ENCODE results near the gene GPC5.

The GPC5 gene

GRCh38 chr13:91592056-91593014 lies 193.9 kb downstream of the GPC5 start:
- DNase-seq (ENCODE audit: low read depth in 2 of 2), result no peak

DNA sequence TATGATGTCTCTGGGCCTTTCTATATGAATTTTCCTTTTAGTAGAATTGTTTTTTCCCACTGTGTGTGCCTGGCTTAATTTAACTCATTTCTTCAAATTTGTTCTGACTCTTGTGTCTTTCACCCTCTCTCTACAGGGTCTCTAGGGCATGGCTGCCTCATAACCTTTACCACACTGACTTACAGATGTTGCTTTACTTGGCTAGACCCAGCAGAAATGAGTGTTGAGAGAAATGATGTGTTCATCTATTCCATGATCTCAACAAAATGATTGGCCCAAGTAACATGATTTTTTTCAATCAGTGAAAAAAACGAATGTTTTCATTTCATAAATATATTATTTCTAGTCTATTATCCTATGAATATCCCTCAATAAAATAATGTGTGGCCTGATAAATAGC lies 195.0 kb downstream of the GPC5 start:
- no peak for DNase-seq (ENCODE audit: low read depth in 2 of 2)

- DNase-seq (ENCODE audit: low read depth in 2 of 2), result no peak
Measured at GRCh38 chr13:91594061-91594460, 195.6 kb downstream of the GPC5 start.

GRCh38 chr13:91595677-91596076 lies 197.3 kb downstream of the GPC5 start:
- no peak for DNase-seq (ENCODE audit: low read depth in 2 of 2)

DNA sequence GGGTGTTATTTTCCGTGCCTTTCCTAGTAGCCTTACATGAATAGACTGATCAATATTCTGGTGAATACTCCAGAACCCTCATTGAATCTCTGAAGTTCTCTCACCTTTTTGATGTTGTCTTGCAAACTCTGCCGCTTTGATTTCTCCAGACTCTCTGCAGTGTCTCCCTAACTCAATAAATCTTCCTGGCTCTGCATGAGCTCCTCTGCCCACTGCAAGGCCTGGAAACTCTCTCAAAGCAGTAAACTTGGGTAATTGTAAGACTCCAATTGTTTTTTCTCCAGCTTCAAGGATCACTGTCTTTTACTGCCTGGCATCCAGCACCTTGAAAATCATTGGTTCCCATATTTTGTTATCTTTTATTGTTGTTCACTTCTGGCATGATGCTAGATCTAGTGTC lies 198.4 kb downstream of the GPC5 start:
- DNase-seq (ENCODE audit: low read depth in 2 of 2), result no peak

GRCh38 chr13:91598655-91599054 lies 200.2 kb downstream of the GPC5 start:
- DNase-seq (ENCODE audit: low read depth in 2 of 2), result no peak

GRCh38 chr13:91601273-91601672 lies 202.9 kb downstream of the GPC5 start:
- DNase-seq (ENCODE audit: low read depth in 2 of 2), result no peak

DNA sequence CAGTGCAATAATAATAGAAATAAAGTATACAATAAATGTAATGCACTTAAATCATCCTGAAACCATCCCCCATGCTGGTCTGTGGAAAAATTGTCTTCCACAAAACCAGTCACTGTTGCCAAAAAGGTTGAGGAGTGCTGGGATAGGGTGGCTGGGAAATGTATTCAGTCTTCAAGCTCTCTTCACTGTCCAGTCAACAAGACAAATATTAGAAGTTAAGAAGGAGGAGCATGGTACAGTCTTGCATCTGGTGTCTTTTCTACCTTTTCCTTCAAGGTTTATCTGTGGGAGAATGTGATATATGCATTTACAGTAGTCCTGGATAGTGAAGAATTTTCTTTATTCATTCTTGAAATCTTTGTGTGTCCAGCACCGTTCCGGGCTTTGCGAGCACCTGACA lies 203.4 kb downstream of the GPC5 start:
- no peak for DNase-seq (ENCODE audit: low read depth in 2 of 2)

GRCh38 chr13:91609353-91609752 lies 210.9 kb downstream of the GPC5 start:
- DNase-seq (ENCODE audit: low read depth in 2 of 2), result no peak

GRCh38 chr13:91618315-91618714 lies 219.9 kb downstream of the GPC5 start:
- DNase-seq (ENCODE audit: low read depth in 2 of 2), result no peak

DNA sequence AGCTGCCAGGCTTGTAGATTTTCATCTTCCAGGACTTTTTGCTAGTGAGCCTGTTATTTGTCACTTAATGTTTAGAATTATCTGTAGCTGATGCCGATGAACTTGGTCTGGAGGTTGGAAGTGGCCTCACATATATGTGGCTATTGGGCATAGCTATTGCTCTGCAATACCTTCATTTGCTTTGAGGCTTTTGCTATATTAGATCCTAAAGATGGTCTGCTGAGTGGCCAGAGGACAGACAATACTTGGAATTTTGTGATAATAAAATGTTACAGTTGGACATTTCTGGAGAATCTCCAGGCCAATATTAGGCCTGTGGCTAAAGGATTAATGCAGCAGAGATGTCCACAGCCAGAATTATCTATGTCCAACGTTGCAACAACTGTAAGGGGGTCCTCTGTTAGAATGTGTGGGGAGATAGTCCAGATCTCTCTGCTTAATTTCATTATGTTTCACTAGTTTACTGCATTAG lies 222.3 kb downstream of the GPC5 start:
- no peak for DNase-seq (ENCODE audit: low read depth in 2 of 2)

DNA sequence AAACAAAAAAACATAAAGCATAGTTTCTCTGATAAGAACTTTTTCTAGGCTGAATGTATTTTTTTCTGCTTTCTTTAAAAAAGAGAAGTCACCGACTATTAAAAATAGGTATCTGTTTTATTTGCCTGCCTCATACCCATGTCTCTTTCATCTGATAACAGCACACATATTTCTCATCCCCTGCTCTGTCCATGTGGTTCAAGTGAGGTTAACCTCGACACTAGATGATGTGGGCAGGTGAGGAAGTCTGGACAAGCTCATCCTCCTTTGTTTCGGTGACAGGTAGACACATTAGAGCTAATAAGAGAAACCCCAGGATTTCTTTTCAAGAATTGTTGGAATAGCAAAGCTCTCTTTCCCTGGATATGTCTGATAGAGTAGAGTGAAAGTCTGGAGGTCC lies 222.7 kb downstream of the GPC5 start:
- DNase-seq (ENCODE audit: low read depth in 2 of 2), result no peak

DNA sequence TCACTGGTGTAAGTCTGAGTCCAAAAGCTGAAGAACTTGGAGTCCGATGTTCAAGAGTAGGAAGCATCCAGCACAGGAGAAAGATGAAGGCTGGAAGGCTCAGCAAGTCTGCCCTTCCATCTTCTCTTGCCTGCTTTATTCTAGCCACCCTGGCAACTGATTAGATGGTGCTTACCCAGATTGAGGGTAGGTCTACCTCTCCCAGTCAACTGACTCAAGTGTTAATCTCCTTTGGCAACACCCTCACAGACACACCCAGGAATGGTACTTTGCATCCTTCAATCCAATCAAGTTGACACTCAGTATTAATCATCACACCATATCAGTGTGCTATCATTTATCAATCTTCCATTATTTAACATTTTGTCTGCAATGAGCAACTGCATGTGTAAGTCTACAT lies 223.5 kb downstream of the GPC5 start:
- no peak for DNase-seq (ENCODE audit: low read depth in 2 of 2)

DNA sequence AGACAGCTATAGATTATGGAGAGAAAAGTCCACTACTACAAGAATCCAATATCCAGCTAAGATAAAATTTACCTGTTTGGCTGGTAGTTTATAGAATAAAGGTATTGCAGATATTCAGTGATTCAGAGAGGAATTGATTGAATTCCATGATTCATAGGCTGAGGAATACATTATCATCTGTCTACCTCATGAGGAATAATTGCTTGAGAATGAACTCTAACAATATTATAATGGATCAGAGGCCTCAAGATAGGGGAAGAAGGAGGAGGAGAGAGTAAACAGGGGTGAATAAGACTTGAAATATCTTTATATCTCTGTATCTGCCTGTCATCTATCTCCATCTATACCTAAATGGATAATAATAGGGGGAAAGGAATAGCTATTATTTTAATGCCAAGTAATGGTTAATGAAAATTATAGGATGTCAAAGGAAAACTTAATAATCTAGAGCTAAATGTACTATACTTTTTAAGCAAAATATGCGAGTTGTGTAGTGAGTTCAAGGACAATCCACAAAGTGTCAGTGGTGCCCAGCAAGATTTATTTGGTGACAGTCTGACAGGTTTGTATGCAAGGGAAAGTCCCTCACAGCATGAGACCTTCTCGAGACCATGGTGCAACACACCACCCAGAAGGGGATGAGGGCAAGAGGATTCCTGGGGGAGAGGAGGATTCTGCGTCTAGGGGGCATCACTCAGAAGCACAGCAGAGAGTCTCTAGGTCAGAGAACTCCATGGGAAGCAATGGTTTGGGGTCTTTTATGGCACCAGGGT lies 224.5 kb downstream of the GPC5 start:
- DNase-seq (ENCODE audit: low read depth in 2 of 2), result no peak

- no peak for DNase-seq (ENCODE audit: low read depth in 2 of 2)
Measured at GRCh38 chr13:91627952-91628739, 229.7 kb downstream of the GPC5 start.

- no peak for DNase-seq (ENCODE audit: low read depth in 2 of 2)
Measured at GRCh38 chr13:91630946-91631345, 232.5 kb downstream of the GPC5 start.

DNA sequence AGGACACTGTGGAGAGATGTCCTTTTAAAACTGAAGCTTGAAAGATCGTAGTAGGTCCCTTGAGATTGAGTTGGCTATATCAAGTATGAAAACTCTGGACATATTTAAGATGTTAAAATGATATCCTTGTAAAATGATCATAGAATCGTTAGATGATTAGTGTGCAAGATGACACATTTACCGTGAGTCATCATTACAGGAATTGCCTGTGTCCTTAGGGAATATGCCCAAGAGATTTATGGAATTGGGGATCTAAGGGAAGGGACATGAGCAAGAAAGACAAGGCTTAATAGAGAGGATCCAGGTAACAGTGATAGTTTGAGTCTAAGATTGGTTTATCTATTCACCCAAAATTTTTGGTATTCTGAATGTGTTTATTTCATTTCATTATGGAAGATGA lies 233.7 kb downstream of the GPC5 start:
- DNase-seq (ENCODE audit: low read depth in 2 of 2), result no peak

DNA sequence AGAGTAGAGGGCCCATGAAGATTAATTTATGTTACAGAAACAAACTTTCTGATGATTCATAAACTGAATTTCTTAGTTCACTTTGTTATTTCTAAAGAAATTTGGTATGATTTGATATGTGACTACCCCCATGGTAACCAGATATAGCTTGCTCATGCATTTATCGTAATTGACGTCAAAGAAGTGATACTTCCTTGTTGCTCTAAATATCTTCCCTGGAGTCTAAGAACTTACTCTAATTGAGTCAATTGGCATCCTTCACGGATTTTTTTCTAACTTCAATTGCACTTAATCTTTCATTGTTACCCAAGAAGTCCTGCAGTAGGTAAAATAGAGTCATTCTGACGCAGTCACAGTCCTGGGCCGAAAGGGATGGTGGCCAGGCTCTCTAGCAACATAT lies 240.9 kb downstream of the GPC5 start:
- no peak for DNase-seq (ENCODE audit: low read depth in 2 of 2)

DNA sequence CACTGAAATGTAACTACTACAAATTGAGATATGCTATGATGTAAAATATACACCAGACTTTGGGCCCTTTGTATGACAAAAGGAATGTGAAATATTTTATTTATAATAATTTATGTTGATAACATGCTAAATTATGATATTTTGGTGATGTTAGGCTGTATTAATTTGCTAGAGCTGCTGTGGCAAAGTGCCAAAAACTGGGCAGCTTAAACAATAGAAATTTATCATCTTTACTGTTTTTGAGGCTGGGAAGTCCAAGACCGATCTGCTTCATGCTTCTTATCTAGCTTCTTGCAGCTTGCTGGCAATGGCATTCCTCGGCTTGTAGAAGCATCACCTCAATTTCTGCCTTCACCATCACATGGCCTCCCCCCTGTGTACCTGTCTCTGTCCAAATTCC lies 245.0 kb downstream of the GPC5 start:
- DNase-seq (ENCODE audit: low read depth in 2 of 2), result no peak

GRCh38 chr13:91644806-91645205 lies 246.4 kb downstream of the GPC5 start:
- no peak for DNase-seq (ENCODE audit: low read depth in 2 of 2)

DNA sequence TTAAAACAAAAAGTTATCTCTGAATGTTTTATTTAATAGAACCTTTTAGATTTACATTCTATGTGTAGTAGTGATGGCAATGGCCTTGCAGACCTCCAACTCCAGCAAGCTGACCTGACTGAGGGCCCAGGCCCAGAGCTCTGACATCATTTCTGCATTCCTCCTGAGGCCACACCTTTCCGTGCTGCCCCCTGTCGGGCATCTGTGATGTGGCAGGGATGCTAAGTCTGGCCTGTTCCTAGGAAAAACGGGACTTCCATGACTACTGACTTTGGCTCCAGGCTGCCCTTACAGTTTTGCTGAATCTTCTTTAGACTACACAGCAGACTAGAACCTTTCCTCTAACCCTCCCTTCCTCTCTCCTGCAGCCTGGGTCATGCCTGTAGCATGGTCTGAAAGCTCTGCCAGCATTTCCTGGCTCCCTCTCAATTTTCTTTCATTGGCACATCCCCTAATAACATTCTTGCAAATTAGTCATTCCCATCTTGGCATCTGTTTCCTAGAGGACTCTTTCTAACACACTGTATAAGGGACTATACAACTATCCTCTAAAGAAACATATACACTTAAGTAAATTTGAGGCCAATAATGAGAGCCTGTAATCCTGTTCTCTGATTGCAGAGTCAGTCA lies 249.1 kb downstream of the GPC5 start:
- DNase-seq (ENCODE audit: low read depth in 2 of 2), result peak in 1 of 2 donors; percentile 1

DNA sequence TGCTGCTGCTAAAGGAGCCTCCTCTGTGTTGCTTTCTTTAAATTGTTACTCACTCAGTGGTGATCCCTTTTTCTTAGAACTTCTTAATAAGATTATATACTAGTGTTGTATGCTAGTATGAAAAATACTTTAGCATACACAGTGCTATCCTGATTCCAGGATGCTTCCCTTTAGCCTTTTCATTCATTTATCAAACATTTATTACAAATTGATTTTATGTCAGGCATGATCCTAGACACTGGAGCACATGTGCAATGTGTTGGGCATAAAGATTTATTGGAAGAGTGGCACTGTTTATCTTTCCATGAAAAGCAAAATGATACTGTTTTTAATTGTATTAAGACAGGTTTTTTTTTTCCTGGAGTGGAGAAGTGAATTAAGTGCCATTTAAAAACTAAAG lies 249.6 kb downstream of the GPC5 start:
- no peak for DNase-seq (ENCODE audit: low read depth in 2 of 2)
